ENCODE data around the gene CPNE1.

DNA sequence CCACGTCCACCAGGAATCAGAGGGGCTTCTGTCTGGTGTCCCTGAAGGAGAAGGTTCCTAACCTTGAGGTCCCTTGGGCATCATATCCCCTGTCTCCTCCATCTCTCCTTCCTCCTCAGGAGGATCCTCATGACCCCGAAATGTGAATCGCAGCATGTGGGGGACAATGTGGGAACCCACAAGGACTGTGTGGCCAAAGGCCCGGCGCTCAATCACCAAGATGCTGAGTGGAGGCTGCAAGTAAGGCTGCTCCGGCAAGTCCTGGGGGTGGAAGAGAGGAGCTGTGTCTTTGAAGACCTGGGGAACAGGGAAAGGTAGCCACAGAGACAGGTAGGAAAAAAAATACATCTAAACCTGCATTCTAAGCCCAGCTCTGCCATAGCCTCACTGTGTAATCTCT is 85.5 kb downstream of the CPNE1 start:
- TF ChIP-seq, protein P1, sequence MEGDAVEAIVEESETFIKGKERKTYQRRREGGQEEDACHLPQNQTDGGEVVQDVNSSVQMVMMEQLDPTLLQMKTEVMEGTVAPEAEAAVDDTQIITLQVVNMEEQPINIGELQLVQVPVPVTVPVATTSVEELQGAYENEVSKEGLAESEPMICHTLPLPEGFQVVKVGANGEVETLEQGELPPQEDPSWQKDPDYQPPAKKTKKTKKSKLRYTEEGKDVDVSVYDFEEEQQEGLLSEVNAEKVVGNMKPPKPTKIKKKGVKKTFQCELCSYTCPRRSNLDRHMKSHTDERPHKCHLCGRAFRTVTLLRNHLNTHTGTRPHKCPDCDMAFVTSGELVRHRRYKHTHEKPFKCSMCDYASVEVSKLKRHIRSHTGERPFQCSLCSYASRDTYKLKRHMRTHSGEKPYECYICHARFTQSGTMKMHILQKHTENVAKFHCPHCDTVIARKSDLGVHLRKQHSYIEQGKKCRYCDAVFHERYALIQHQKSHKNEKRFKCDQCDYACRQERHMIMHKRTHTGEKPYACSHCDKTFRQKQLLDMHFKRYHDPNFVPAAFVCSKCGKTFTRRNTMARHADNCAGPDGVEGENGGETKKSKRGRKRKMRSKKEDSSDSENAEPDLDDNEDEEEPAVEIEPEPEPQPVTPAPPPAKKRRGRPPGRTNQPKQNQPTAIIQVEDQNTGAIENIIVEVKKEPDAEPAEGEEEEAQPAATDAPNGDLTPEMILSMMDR (IDR thresholded peaks at IDR 0.05): no peak
- TF ChIP-seq POLR2A (IDR thresholded peaks at IDR 0.05): no peak
